Right lobe of liver (tissue), 6 donors: Measurements from ENCODE around the gene AFAP1. TPM values are rescaled to one million over a fixed set of nuclear protein-coding genes. Genes with fewer than 3 reads are reported as not detected.

Experiments
- ATAC-seq, 4 donors: fragments of 200-7000 bp; cut with Tn5 transposase; one replicate each; pipeline ENCODE4 v1.9.1; 2020; ENCODE audit warnings: mild to moderate bottlenecking in 4 of 4, moderate library complexity in 4 of 4
- DNase-seq, 3 donors: peaks; one replicate each; pipeline ENCODE4 v3.0.0-alpha.2; 2020
- H3K27ac ChIP-seq, 3 donors: fragments of 200-600 bp; one replicate each; pipeline ENCODE4 v1.8.0; 2022
- H3K27me3 ChIP-seq, 2 donors: fragments of 200-600 bp; one replicate each; pipeline ENCODE4 v1.8.0; 2022
- H3K36me3 ChIP-seq, 4 donors: fragments of 200-600 bp; sonication (generic) in 1 of 4; one replicate each; pipeline versions ENCODE4 v1.5.1 to v1.8.0; 2017 to 2022; ENCODE audit warnings: control low read depth in 1 of 4
- H3K4me1 ChIP-seq, 4 donors: fragments of 200-600 bp; sonication (generic) in 1 of 4; one replicate each; pipeline versions ENCODE4 v1.5.1 to v1.8.0; 2017 to 2022; ENCODE audit warnings: control low read depth in 1 of 4
- H3K4me3 ChIP-seq, 3 donors: fragments of 200-600 bp; one replicate each; pipeline ENCODE4 v1.8.0; 2022
- H3K9me3 ChIP-seq, 4 donors: fragments of 200-600 bp; sonication (generic) in 1 of 4; one replicate each; pipeline versions ENCODE4 v1.5.1 to v1.8.0; 2017 to 2022; ENCODE audit warnings: control low read depth in 1 of 4
- CTCF ChIP-seq, 4 donors: fragments of 200-600 bp in 3 of 4; fragments of 450-650 bp in 1 of 4; IDR thresholded peaks; one replicate each; pipeline versions ENCODE4 v1.5.1 to v1.8.0; 2016 to 2022; ENCODE audit warnings: antibody characterized with exemption in 4 of 4, mild to moderate bottlenecking in 2 of 4
- POLR2A ChIP-seq: fragments of 450-650 bp; IDR thresholded peaks from one replicate; pipeline ENCODE4 v1.6.1; 2017; ENCODE audit warnings: antibody characterized with exemption, mild to moderate bottlenecking
- WGBS: methylation state at CpG from one replicate; pipeline ENCODE4 v1.1.6; 2018; ENCODE audit warnings: low coverage, low lambda C conversion rate; ENCODE audit not compliant: insufficient coverage; ENCODE audit errors: missing lambda C conversion rate; 5-methylcytosine and 5-hydroxymethylcytosine counted together
- intact Hi-C, 2 donors: fragments of 100-400 bp; cut with DNase I; formaldehyde crosslinking; loops; one replicate each; pipeline versions ENCODE4 v1.11.2 to v1.14.1; 2022
- total RNA-seq, 6 experiments: library from RNA; depleted of rRNA in 2 of 6; stranded (reverse); fragments of >200 nt in 2 of 6; fragmentation: NEBNext Ultra II Directional in 3 of 6; extraction: Animal tissue kit (Norgen Biotek cat#: 25700) in 3 of 6; gene quantifications; one replicate each; pipeline versions ENCODE4 v1.1.0 to v1.2.4, GENCODE V29; 2016 to 2023
- donor health status: DM: no; HTN: yes; CAD: no.
- donor health status: DM: no; HTN: no; CAD: no.
- donor health status: DM: no; HTN: no; CAD: no.
- donor health status: DM: no; HTN: yes; CAD: no.
- donor health status: DM: no; HTN: yes; CAD: no.

The AFAP1 gene
- total RNA-seq, 6 experiments from 2014 or later = 0.95 to 3.1 (median 1.9) TPM

- intact Hi-C loops = no loop called here
- WGBS = 82% methylated on average over 5 of the region's 5 CpGs
Measured at GRCh38 chr4:7976634-7977033, 37.0 kb upstream of the AFAP1 start.

GRCh38 chr4:7976025-7976424 lies 36.4 kb upstream of the AFAP1 start:
- WGBS = 90% methylated on average over 5 of the region's 7 CpGs
- no peak for ATAC-seq
- Histone ChIP-seq H3K27me3 (no peaks in the 10 kb centered on the region), H3K36me3 (no peaks in the 10 kb centered on the region), H3K4me3 (no peak overlapping the region), H3K9me3 (no peaks in the 10 kb centered on the region), H3K27ac (no peak overlapping the region), H3K4me1 (no peaks in the 10 kb centered on the region)
- TF ChIP-seq POLR2A (no peak), CTCF (IDR thresholded peaks at IDR 0.05) (no peak)
- DNase-seq = no peak
- intact Hi-C loops = no loop called here

More at GRCh38 chr4:7976634-7977033, 37.0 kb upstream of the AFAP1 start:
- TF ChIP-seq CTCF (IDR thresholded peaks at IDR 0.05) (no peak), POLR2A (no peak)
- Histone ChIP-seq H3K9me3 (no peaks in the 10 kb centered on the region), H3K27me3 (no peaks in the 10 kb centered on the region), H3K4me3 (no peak overlapping the region), H3K36me3 (no peaks in the 10 kb centered on the region), H3K4me1 (no peaks in the 10 kb centered on the region), H3K27ac (no peak overlapping the region)
- DNase-seq (no peak), ATAC-seq (no peak)

GRCh38 chr4:7974425-7974824 lies 34.8 kb upstream of the AFAP1 start:
- Histone ChIP-seq H3K4me1 (no peaks in the 10 kb centered on the region), H3K36me3 (no peaks in the 10 kb centered on the region), H3K27me3 (no peaks in the 10 kb centered on the region), H3K9me3 (no peaks in the 10 kb centered on the region), H3K27ac (no peak overlapping the region), H3K4me3 (no peak overlapping the region)
- WGBS = 100% methylated on average over 1 of the region's 1 CpG
- DNase-seq (no peak), ATAC-seq (no peak)
- intact Hi-C loops = no loop called here
- no peak for TF ChIP-seq CTCF (IDR thresholded peaks at IDR 0.05)
- no peak for TF ChIP-seq POLR2A

GRCh38 chr4:7973545-7973981 lies 33.9 kb upstream of the AFAP1 start:
- no peak overlapping the region for H3K4me3 ChIP-seq

More at GRCh38 chr4:7973545-7973981, 33.9 kb upstream of the AFAP1 start:
- Histone ChIP-seq H3K9me3 (no peaks in the 10 kb centered on the region), H3K4me1 (no peaks in the 10 kb centered on the region), H3K27me3 (no peaks in the 10 kb centered on the region), H3K27ac (no peak overlapping the region), H3K36me3 (no peaks in the 10 kb centered on the region)
- intact Hi-C loops = no loop called here
- TF ChIP-seq CTCF (IDR thresholded peaks at IDR 0.05) = no peak
- TF ChIP-seq POLR2A = no peak
- ATAC-seq (no peak), DNase-seq (no peak)
- WGBS = 50% methylated on average over 3 of the region's 10 CpGs
